HUES64 (cell line): Measurements from ENCODE around the gene ARL15.

Experiments used
- H3K27ac ChIP-seq: 2 replicates; pipeline ENCODE4 v1.7.0; 2013; ENCODE audit warnings: low read depth, low read length, inconsistent platforms
- H3K27me3 ChIP-seq: 2 replicates; pipeline ENCODE4 v1.6.1; 2013; ENCODE audit warnings: mild to moderate bottlenecking, low read length; ENCODE audit not compliant: insufficient read depth
- H3K36me3 ChIP-seq: 2 replicates; pipeline ENCODE4 v1.6.1; 2013; ENCODE audit warnings: mild to moderate bottlenecking, low read length; ENCODE audit not compliant: insufficient read depth
- H3K4me1 ChIP-seq: 2 replicates; pipeline ENCODE4 v1.6.1; 2013; ENCODE audit warnings: mild to moderate bottlenecking, low read length, moderate library complexity; ENCODE audit not compliant: insufficient read depth
- H3K4me3 ChIP-seq: 2 replicates; pipeline ENCODE4 v1.5.1; 2013; ENCODE audit warnings: mild to moderate bottlenecking, low read length, moderate library complexity
- H3K9ac ChIP-seq: 2 replicates; pipeline ENCODE4 v1.6.1; 2013; ENCODE audit warnings: mild to moderate bottlenecking, low read depth, low read length
- H3K9me3 ChIP-seq: 2 replicates; pipeline ENCODE4 v1.6.1; 2013; ENCODE audit warnings: low read depth, low read length; ENCODE audit not compliant: insufficient read depth
- WGBS: fragments of 150-250, 120-280 bp; methylation state at CpG from one replicate; pipeline ENCODE4 v1.1.7; 2013; ENCODE audit warnings: missing lambda C conversion rate; 5-methylcytosine and 5-hydroxymethylcytosine counted together

ARL15 gene

GRCh38 chr5:53950621-53951020 is 359.8 kb downstream of the ARL15 start:
- no peaks in the 10 kb centered on the region for H3K27me3 ChIP-seq
- no peaks in the 10 kb centered on the region for H3K9me3 ChIP-seq
- no peaks in the 10 kb centered on the region for H3K36me3 ChIP-seq
- H3K4me1 ChIP-seq, result peaks cover 32% of the 10 kb centered on the region
- no peak overlapping the region for H3K27ac ChIP-seq
- WGBS, result 96% methylated on average over 3 of the region's 3 CpGs
- H3K9ac ChIP-seq, result no peak overlapping the region
- no peak overlapping the region for H3K4me3 ChIP-seq

DNA sequence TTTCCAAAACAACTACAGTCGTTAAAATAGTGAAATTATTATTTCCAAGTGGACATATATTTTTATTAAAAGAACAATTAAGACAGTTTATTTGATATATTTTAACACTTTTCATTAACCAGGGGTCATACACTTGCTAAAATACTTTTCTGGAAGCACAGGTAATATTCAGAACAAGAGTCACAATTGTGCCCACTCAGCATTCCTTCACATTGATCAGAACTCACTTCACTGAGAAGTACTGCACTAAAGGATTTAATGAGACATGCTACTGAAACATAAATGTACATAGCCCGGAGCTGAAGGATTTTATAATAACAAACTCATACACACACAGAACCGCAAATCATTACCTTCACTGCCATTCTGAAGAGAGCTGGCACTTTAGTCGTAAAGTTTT is 361.8 kb downstream of the ARL15 start:
- peaks cover 43% of the 10 kb centered on the region for H3K4me1 ChIP-seq
- H3K27me3 ChIP-seq, result no peaks in the 10 kb centered on the region
- H3K9ac ChIP-seq, result no peak overlapping the region
- H3K36me3 ChIP-seq, result no peaks in the 10 kb centered on the region
- H3K4me3 ChIP-seq, result no peak overlapping the region
- no peak overlapping the region for H3K27ac ChIP-seq
- 92% methylated on average over 3 of the region's 4 CpGs for WGBS
- no peaks in the 10 kb centered on the region for H3K9me3 ChIP-seq

DNA sequence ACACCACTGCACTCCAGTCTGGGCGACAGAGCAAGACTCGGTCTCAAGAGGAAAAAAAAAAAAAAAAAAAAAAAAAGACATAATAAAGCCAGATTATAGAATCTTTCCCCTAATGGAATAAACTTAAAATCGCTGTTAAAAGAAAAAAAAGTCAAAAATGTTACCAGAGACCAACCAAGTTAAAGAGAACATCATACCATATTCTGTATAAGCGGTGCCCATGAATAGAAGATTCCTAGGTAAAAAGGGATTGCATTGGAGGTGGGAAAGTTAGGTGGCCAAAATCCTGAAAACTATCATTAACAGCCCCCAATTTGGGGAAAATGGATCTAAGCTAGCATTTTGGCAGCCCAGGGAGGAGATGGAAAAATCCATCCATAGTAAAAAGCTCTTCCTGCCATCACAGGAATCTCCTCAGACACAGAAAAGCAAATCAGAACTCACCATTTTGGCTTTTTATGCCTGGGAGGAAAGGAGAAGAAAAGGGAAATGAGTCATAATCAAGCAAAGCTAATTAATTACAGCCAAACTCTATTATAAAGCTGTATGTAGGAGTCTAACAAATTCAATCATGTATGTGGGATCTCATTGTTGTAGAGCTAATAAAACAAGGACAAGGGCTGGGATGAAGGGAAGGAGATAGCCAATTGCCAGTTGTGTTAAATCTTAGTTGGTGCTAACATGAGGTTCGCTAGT is 363.8 kb downstream of the ARL15 start:
- Histone ChIP-seq H3K27ac (no peak overlapping the region), H3K4me3 (no peak overlapping the region), H3K9me3 (no peaks in the 10 kb centered on the region), H3K4me1 (peaks cover 38% of the 10 kb centered on the region), H3K27me3 (no peaks in the 10 kb centered on the region), H3K9ac (no peak overlapping the region), H3K36me3 (no peaks in the 10 kb centered on the region)
- WGBS, result 98% methylated on average over 3 of the region's 5 CpGs

- no peaks in the 10 kb centered on the region for H3K36me3 ChIP-seq
- H3K4me3 ChIP-seq, result no peak overlapping the region
- peaks cover 36% of the 10 kb centered on the region for H3K4me1 ChIP-seq
- 90% methylated on average over 7 of the region's 7 CpGs for WGBS
- H3K27me3 ChIP-seq, result no peaks in the 10 kb centered on the region
- no peaks in the 10 kb centered on the region for H3K9me3 ChIP-seq
- no peak overlapping the region for H3K27ac ChIP-seq
- no peak overlapping the region for H3K9ac ChIP-seq
Observed at GRCh38 chr5:53944981-53945380, 365.4 kb downstream of the ARL15 start.

DNA sequence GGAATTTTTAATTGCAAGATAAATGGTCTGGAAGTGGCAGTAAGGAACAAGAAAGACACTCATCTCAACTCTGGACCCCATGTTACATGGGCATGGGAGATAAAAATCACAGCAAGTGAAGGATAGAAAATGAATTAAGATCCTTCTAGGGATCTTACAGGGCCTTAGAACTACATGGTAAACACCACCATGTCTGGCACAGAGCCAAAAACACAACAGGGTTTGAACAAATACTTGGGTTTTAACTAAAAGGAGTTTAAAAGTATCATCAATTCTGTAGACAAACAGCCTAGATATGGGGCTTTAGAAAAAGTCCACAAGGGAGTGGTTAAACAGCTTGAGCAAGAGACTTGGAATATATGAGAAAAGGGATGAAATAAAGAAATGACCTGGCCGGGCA is 366.4 kb downstream of the ARL15 start:
- Histone ChIP-seq H3K9ac (no peak overlapping the region), H3K27me3 (no peaks in the 10 kb centered on the region), H3K4me1 (peaks cover 27% of the 10 kb centered on the region), H3K9me3 (no peaks in the 10 kb centered on the region), H3K4me3 (no peak overlapping the region), H3K27ac (no peak overlapping the region), H3K36me3 (no peaks in the 10 kb centered on the region)
- 97% methylated on average over 1 of the region's 1 CpG for WGBS

GRCh38 chr5:53942724-53943123 is 367.6 kb downstream of the ARL15 start:
- Histone ChIP-seq H3K27ac (no peak overlapping the region), H3K4me3 (no peak overlapping the region), H3K9me3 (no peaks in the 10 kb centered on the region), H3K9ac (no peak overlapping the region), H3K4me1 (peaks cover 20% of the 10 kb centered on the region), H3K36me3 (no peaks in the 10 kb centered on the region), H3K27me3 (no peaks in the 10 kb centered on the region)
- WGBS, result 78% methylated on average over 5 of the region's 6 CpGs

GRCh38 chr5:53940921-53941320 is 369.5 kb downstream of the ARL15 start:
- H3K36me3 ChIP-seq, result no peaks in the 10 kb centered on the region
- H3K9me3 ChIP-seq, result no peaks in the 10 kb centered on the region
- no peaks in the 10 kb centered on the region for H3K27me3 ChIP-seq
- no peak overlapping the region for H3K9ac ChIP-seq
- peaks cover 28% of the 10 kb centered on the region for H3K4me1 ChIP-seq
- H3K27ac ChIP-seq, result no peak overlapping the region
- no peak overlapping the region for H3K4me3 ChIP-seq
- WGBS, result no CpG with 5 or more reads among the region's 1 CpG

DNA sequence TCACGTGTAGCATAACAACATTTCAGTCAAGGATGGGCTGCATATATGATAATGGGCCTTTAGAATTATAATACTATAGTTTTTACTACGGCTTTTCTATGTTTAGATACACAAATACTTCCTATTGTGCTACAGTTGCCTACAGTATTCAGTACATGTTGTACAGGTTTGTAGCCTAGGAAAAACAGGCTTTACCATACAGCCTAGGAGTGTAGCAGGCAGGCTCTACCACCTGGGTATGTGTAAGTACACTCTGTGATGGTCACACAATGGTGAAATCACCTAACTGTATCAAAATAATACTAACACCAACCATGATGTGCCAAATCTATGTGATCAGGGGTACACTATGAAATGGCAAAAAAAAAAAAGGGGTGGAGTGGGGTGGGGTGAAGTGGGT is 372.9 kb downstream of the ARL15 start:
- Histone ChIP-seq H3K36me3 (no peaks in the 10 kb centered on the region), H3K27me3 (no peaks in the 10 kb centered on the region), H3K4me3 (no peak overlapping the region), H3K9ac (no peak overlapping the region), H3K9me3 (no peaks in the 10 kb centered on the region), H3K4me1 (peaks cover 21% of the 10 kb centered on the region), H3K27ac (no peak overlapping the region)
- 100% methylated on average over 1 of the region's 2 CpGs for WGBS

DNA sequence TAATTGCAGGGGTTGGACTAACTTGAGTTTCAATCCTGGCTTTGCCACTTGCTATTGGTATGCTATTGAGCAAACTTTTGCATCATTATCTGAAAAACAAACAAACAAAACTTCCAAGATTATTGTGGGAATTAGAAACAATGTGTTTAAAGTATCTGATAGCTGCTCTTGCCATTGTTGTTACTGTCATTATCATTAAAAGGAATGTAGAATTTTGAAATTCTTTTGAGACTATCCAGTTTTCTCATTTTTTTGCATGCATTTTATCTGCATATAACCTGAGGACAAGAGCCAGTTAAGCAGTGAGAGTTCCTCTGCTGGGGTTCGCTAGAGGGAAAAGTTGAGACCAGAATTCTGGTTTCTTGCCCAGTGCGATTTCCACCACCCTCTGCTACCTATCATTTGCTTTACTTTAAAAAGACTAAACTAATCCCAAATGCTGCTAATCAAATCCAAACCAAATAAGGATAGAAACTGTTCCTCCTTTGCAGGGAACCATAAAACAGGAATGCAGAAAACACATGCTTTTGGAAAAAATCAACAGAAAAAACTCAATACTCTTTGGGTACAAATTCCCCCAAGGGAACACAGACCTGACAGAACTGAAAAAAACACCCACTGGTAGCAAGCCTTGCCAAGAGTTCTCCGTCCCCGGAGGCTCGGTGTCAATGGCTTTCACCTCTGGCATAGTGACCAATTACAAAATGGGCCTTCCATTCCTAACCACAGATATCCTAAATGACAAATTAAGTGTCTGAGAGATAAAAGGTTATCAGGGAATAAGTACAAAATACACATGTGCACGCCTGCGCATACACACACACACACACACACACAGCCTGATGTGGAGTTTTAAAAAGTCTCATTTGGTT is 373.7 kb downstream of the ARL15 start:
- Histone ChIP-seq H3K9ac (no peak overlapping the region), H3K36me3 (no peaks in the 10 kb centered on the region), H3K4me1 (peaks cover 21% of the 10 kb centered on the region), H3K9me3 (no peaks in the 10 kb centered on the region), H3K27me3 (no peaks in the 10 kb centered on the region), H3K4me3 (no peak overlapping the region), H3K27ac (no peak overlapping the region)
- 83% methylated on average over 6 of the region's 7 CpGs for WGBS

GRCh38 chr5:53934151-53934820 is 376.1 kb downstream of the ARL15 start:
- no peak overlapping the region for H3K27ac ChIP-seq
- WGBS, result 100% methylated on average over 4 of the region's 4 CpGs

DNA sequence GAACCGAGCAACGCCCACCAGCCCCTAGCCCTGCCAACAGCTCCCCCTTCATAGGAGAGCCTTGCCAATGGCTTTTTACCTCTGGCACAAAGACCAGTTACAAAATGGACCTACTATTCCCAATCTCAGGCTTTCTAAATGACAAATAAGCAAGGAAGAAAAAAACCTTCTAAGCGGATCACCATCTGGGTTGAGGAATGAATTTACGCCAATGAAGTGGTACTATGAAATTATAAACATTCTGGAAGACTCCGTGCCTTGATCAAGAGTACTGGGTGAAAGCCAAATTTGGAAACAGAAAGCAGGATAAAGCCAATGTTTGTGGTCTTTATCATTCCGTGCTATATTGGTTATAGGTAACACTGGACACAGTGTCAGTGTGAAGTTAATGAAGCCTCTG is 378.0 kb downstream of the ARL15 start:
- Histone ChIP-seq H3K36me3 (no peaks in the 10 kb centered on the region), H3K27me3 (no peaks in the 10 kb centered on the region), H3K4me1 (peaks cover 31% of the 10 kb centered on the region), H3K9me3 (no peaks in the 10 kb centered on the region), H3K27ac (no peak overlapping the region), H3K9ac (no peak overlapping the region), H3K4me3 (no peak overlapping the region)
- 95% methylated on average over 6 of the region's 6 CpGs for WGBS

More at GRCh38 chr5:53934151-53934820, 376.1 kb downstream of the ARL15 start:
- H3K27me3 ChIP-seq, result no peaks in the 10 kb centered on the region
- H3K36me3 ChIP-seq, result no peaks in the 10 kb centered on the region
- H3K4me1 ChIP-seq, result peaks cover 19% of the 10 kb centered on the region
- no peak overlapping the region for H3K4me3 ChIP-seq
- no peaks in the 10 kb centered on the region for H3K9me3 ChIP-seq
- no peak overlapping the region for H3K9ac ChIP-seq
